Lower leg skin (tissue), 4 donors: ENCODE measurements around the gene NBEAL1. TPM values are rescaled to one million over a fixed set of nuclear protein-coding genes. Genes with fewer than 3 reads are reported as not detected.
"Not testable (repeated sequence)": the region's sequence is repeated elsewhere in the genome, so short reads cannot be mapped to it uniquely, and the experiment has no call there.

ENCODE experiments used
- DNase-seq, 2 donors: peaks; one replicate each; pipeline ENCODE4 v3.0.0-alpha.2; 2019; ENCODE audit warnings: low spot score in 2 of 2
- H3K4me3 ChIP-seq: fragments of 200-600 bp; sonication (generic); 2 replicates; pipeline ENCODE4 v1.5.1; 2017; ENCODE audit warnings: mild to moderate bottlenecking, low read depth; ENCODE audit not compliant: poor library complexity, severe bottlenecking
- CTCF ChIP-seq, 3 donors: fragments of 450-650 bp; IDR thresholded peaks; one replicate each; pipeline ENCODE4 v1.5.1; 2016; ENCODE audit warnings: antibody characterized with exemption in 3 of 3, mild to moderate bottlenecking in 3 of 3, moderate library complexity in 2 of 3
- POLR2A ChIP-seq, 2 donors: fragments of 450-650 bp; IDR thresholded peaks; one replicate each; pipeline ENCODE4 v1.6.1; 2016 to 2017; ENCODE audit warnings: antibody characterized with exemption in 2 of 2, mild to moderate bottlenecking in 1 of 2, moderate library complexity in 1 of 2
- WGBS, 2 donors: methylation state at CpG; one replicate each; pipeline ENCODE4 v1.1.5; 2018; 5-methylcytosine and 5-hydroxymethylcytosine counted together
- intact Hi-C: fragments of 100-400 bp; cut with DNase I; formaldehyde crosslinking; loops from one replicate; pipeline ENCODE4 v1.15.0; 2023; ENCODE audit warnings: low total_unique reads
- total RNA-seq, 4 donors: library from RNA; depleted of rRNA; stranded (reverse); fragments of >200 nt; gene quantifications; one replicate each; pipeline ENCODE4 v1.1.0, GENCODE V29; 2016

NBEAL1 gene
- total RNA-seq, 4 donors from 2014 or later: 17.2 to 26.5 (median 21.6) TPM

- no peak overlapping the region for H3K4me3 ChIP-seq
- intact Hi-C loops: no loop called here
- 73 to 83% methylated on average over 5 of the region's 5 CpGs for WGBS, 2 donors
- TF ChIP-seq CTCF (IDR thresholded peaks at IDR 0.05) (no peak), POLR2A (IDR thresholded peaks at IDR 0.05) (no peak)
- no peak for DNase-seq
Measured at GRCh38 chr2:203240491-203240890, 225.8 kb downstream of the NBEAL1 start.

GRCh38 chr2:203242518-203242917 is 227.8 kb downstream of the NBEAL1 start:
- no peak overlapping the region for H3K4me3 ChIP-seq
- intact Hi-C loops: no loop called here
- no peak for TF ChIP-seq POLR2A (IDR thresholded peaks at IDR 0.05)
- no peak for TF ChIP-seq CTCF (IDR thresholded peaks at IDR 0.05)
- 95% methylated on average over 6 of the region's 6 CpGs for WGBS, 2 donors
- DNase-seq: no peak

GRCh38 chr2:203246646-203247045 is 232.0 kb downstream of the NBEAL1 start:
- TF ChIP-seq POLR2A (IDR thresholded peaks at IDR 0.05) (no peak), CTCF (IDR thresholded peaks at IDR 0.05) (no peak)
- H3K4me3 ChIP-seq: no peak overlapping the region
- 96 to 97% methylated on average over 3 of the region's 3 CpGs for WGBS, 2 donors
- DNase-seq: no peak
- intact Hi-C loops: no loop called here

- H3K4me3 ChIP-seq: no peak overlapping the region
- intact Hi-C loops: no loop called here
- DNase-seq: no peak
- TF ChIP-seq POLR2A (IDR thresholded peaks at IDR 0.05): no peak
- no peak for TF ChIP-seq CTCF (IDR thresholded peaks at IDR 0.05)
- WGBS, 2 donors: 96 to 98% methylated on average over 13 of the region's 13 CpGs
Measured at GRCh38 chr2:203252818-203253217, 238.1 kb downstream of the NBEAL1 start.

DNA sequence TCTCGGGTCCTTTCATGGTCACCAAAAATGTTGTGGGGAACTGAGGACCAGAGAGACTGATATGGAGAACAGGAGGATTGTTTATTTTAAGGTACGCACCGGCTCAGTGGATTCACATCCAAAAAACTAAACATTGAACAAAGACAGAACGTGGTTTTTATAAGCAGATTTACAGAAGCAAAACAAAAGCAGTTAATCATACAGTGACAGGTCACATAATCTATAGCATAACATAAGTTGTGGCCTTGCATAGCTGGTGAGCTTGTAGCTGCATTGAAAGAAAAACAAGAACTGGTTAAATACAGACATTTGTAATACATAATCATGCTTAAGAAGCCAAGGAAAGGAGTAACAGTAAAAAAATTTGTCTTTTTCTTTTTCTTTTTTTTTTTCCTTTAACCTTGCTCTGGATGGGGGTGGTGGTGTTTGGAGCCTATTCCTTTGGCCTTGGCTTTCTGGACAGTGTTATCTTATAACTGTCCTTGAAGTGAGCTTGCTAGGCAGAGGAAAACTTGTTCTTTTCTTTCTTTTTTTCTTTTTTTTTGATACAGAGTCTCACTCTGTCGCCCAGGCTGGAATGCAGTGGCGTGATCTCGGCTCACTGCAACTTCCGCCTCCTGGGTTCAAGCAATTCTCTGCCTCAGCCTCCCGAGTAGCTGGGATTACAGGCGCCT is 238.9 kb downstream of the NBEAL1 start:
- WGBS, 2 donors: 84% methylated on average over 10 of the region's 10 CpGs
- H3K4me3 ChIP-seq, DNase-seq, intact Hi-C loops: not testable (repeated sequence)

- H3K4me3 ChIP-seq: no peak overlapping the region
- no peak for DNase-seq
- WGBS, 2 donors: 92 to 96% methylated on average over 3 of the region's 3 CpGs
- intact Hi-C loops: no loop called here
- TF ChIP-seq CTCF (IDR thresholded peaks at IDR 0.05) (no peak), POLR2A (IDR thresholded peaks at IDR 0.05) (no peak)
Measured at GRCh38 chr2:203261326-203262159, 246.9 kb downstream of the NBEAL1 start.
